IPS-18a (cell line): ENCODE results near the gene STARD10.
"Not testable (repeated sequence)": the region's sequence is repeated elsewhere in the genome, so short reads cannot be mapped to it uniquely, and the experiment has no call there.

ENCODE experiments used
- H3K27ac ChIP-seq: one replicate; pipeline ENCODE4 v1.5.1; 2013; ENCODE audit warnings: low read length
- H3K27me3 ChIP-seq: one replicate; pipeline ENCODE4 v1.6.1; 2013; ENCODE audit warnings: mild to moderate bottlenecking, low read length; ENCODE audit not compliant: control insufficient read depth, insufficient read depth
- H3K36me3 ChIP-seq: one replicate; pipeline ENCODE4 v1.6.1; 2013; ENCODE audit warnings: low read depth, low read length; ENCODE audit not compliant: control insufficient read depth
- H3K4me1 ChIP-seq: one replicate; pipeline ENCODE4 v1.6.1; 2013; ENCODE audit warnings: low read depth, low read length; ENCODE audit not compliant: control insufficient read depth
- H3K4me3 ChIP-seq: one replicate; pipeline ENCODE4 v1.5.1; 2013; ENCODE audit warnings: low read length
- H3K9ac ChIP-seq: one replicate; pipeline ENCODE4 v1.6.1; 2013; ENCODE audit warnings: mild to moderate bottlenecking, low read length, moderate library complexity
- H3K9me3 ChIP-seq: one replicate; pipeline ENCODE4 v1.6.1; 2013; ENCODE audit warnings: low read depth, low read length; ENCODE audit not compliant: control insufficient read depth

The STARD10 gene

DNA sequence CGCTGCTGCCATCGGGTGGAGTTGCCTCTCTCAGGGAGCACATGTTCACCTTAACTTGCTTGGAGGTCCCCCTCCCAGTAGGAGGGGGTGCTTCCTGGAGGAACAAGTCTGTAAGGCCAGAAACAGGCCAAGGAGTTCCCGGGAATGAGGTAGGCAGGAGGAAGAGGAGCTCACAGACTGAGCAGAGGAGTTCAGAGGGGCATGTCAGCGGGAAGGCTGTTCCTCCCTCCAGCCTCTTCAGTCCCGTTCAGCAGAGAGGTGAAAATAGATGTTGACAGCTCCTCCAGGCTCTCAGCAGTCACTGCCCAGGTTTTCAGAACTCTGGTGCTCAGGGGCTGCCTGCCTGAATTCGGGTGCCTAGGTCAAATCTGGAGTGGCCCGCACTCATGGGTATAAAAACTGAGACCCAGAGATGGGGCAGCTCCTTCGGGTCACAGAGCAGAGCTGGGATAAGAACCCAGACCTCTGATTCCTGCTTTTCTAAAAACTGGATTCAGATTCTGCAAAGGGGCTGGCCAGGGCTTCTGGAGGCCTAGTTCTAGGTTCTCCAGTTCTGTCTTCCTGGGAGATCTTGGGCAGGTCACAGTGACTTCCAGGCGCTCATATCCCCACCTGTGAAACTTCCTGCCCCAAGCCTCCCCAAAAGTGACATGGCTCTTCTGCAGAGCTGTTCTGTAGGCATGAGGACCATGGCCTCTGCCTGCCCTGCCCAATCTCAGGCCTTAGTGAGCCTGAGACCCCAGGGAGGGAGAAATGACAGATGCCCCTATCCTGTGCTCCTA is 38.6 kb upstream of the STARD10 start:
- Histone ChIP-seq H3K27ac (no peak overlapping the region), H3K27me3 (no peaks in the 10 kb centered on the region), H3K9me3 (no peaks in the 10 kb centered on the region), H3K4me1 (peaks cover 6% of the 10 kb centered on the region), H3K4me3 (no peak overlapping the region), H3K9ac (no peak overlapping the region), H3K36me3 (no peaks in the 10 kb centered on the region)

GRCh38 chr11:72831521-72832300 is 37.9 kb upstream of the STARD10 start:
- H3K27me3 ChIP-seq, result no peaks in the 10 kb centered on the region
- peaks cover 6% of the 10 kb centered on the region for H3K4me1 ChIP-seq
- H3K9ac ChIP-seq, result no peak overlapping the region
- H3K9me3 ChIP-seq, result no peaks in the 10 kb centered on the region
- H3K4me3 ChIP-seq, result no peak overlapping the region
- no peaks in the 10 kb centered on the region for H3K36me3 ChIP-seq
- H3K27ac ChIP-seq, result no peak overlapping the region

GRCh38 chr11:72829884-72830533 is 36.2 kb upstream of the STARD10 start:
- H3K9ac ChIP-seq, result no peak overlapping the region
- no peaks in the 10 kb centered on the region for H3K9me3 ChIP-seq
- no peaks in the 10 kb centered on the region for H3K27me3 ChIP-seq
- H3K27ac ChIP-seq, result no peak overlapping the region
- no peaks in the 10 kb centered on the region for H3K36me3 ChIP-seq
- H3K4me1 ChIP-seq, result peaks cover 6% of the 10 kb centered on the region
- no peak overlapping the region for H3K4me3 ChIP-seq

DNA sequence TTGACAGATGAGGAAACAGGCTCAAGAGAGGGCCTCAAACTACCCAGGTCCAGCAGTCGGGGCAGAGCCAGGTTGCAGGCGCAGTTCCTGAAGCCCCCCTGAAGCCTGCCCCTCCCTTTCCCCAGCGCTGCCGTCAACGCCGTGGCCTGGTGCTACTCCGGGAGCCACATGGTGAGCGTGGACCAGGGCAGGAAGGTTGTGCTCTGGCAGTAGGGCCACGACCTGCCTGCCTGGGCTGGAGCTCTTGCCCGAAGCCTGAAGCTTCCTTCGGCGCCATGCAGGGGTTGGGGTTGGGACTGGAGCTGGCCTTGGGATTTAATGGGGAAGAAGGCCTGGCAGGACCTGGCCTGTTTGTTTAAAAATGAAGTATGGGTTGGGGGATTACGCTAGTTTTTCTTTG is 35.3 kb upstream of the STARD10 start:
- no peaks in the 10 kb centered on the region for H3K9me3 ChIP-seq
- no peak overlapping the region for H3K9ac ChIP-seq
- no peak overlapping the region for H3K4me3 ChIP-seq
- no peaks in the 10 kb centered on the region for H3K36me3 ChIP-seq
- H3K27me3 ChIP-seq, result no peaks in the 10 kb centered on the region
- H3K27ac ChIP-seq, result no peak overlapping the region
- peaks cover 6% of the 10 kb centered on the region for H3K4me1 ChIP-seq

DNA sequence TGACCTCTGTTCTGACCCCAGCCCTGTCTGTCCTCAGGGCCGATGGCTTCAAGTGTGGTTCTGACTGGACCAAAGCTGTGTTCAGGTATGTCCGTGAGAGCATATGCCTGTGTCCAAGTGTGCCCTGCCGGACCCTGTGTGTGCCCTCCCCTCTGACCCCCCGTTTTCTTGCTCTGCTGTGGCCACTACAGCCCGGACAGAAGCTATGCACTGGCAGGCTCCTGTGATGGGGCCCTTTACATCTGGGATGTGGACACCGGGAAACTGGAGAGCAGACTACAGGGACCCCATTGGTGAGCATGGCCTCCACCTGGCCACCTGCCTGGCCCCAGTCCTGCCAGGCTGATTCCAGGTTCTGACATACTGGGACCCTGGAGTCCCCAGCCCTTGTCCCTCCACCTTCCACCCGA is 34.9 kb upstream of the STARD10 start:
- H3K27ac ChIP-seq, result no peak overlapping the region
- H3K4me3 ChIP-seq, result no peak overlapping the region
- no peaks in the 10 kb centered on the region for H3K27me3 ChIP-seq
- H3K9me3 ChIP-seq, result no peaks in the 10 kb centered on the region
- H3K9ac ChIP-seq, result no peak overlapping the region
- H3K36me3 ChIP-seq, result no peaks in the 10 kb centered on the region
- H3K4me1 ChIP-seq, result peaks cover 6% of the 10 kb centered on the region

- Histone ChIP-seq H3K9me3 (no peaks in the 10 kb centered on the region), H3K9ac (no peak overlapping the region), H3K27me3 (no peaks in the 10 kb centered on the region), H3K36me3 (no peaks in the 10 kb centered on the region), H3K27ac (no peak overlapping the region), H3K4me3 (no peak overlapping the region), H3K4me1 (peaks cover 6% of the 10 kb centered on the region)
Measured at GRCh38 chr11:72828081-72828567, 34.3 kb upstream of the STARD10 start.

GRCh38 chr11:72827656-72828055 is 33.8 kb upstream of the STARD10 start:
- H3K4me3 ChIP-seq, H3K9me3 ChIP-seq, H3K4me1 ChIP-seq, H3K9ac ChIP-seq, H3K27me3 ChIP-seq, H3K36me3 ChIP-seq, H3K27ac ChIP-seq: not testable (repeated sequence)

- Histone ChIP-seq H3K27me3 (no peaks in the 10 kb centered on the region), H3K27ac (no peak overlapping the region), H3K36me3 (no peaks in the 10 kb centered on the region), H3K9ac (no peak overlapping the region), H3K4me1 (peaks cover 5% of the 10 kb centered on the region), H3K4me3 (no peak overlapping the region), H3K9me3 (no peaks in the 10 kb centered on the region)
Measured at GRCh38 chr11:72826942-72827480, 33.2 kb upstream of the STARD10 start.

DNA sequence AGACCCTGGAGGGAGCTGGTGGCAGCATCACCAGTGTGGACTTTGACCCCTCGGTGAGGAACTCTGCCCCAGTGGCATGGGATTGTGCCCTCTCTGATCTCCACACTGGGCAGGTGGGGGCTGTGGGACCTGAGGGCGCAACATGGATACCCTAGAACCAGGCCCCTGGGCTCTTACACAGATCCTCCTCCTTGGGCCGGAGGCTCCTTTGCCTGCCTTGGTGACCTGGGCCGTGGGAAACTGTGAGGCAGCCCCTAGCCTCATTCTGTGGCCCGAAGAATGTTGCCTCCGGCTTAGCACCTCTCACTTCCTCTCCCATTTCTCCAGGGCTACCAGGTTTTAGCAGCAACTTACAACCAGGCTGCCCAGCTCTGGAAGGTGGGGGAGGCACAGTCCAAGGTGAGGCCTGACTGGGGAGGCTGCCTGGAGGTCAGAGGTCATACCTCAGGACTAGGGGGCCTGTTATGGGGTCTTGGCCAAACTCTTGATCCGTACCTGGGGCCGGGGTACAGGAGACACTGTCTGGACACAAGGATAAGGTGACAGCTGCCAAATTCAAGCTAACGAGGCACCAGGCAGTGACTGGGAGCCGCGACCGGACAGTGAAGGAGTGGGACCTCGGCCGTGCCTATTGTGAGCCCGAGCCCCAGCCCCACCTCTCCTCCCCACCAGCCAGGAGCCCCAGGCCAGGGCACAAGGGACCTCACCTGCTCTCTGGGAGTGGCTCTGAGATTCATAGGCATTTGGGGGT is 32.5 kb upstream of the STARD10 start:
- Histone ChIP-seq H3K27me3 (peaks cover under 1% of the 10 kb centered on the region), H3K9me3 (no peaks in the 10 kb centered on the region), H3K36me3 (no peaks in the 10 kb centered on the region), H3K4me1 (no peaks in the 10 kb centered on the region), H3K9ac (no peak overlapping the region), H3K27ac (no peak overlapping the region), H3K4me3 (no peak overlapping the region)

DNA sequence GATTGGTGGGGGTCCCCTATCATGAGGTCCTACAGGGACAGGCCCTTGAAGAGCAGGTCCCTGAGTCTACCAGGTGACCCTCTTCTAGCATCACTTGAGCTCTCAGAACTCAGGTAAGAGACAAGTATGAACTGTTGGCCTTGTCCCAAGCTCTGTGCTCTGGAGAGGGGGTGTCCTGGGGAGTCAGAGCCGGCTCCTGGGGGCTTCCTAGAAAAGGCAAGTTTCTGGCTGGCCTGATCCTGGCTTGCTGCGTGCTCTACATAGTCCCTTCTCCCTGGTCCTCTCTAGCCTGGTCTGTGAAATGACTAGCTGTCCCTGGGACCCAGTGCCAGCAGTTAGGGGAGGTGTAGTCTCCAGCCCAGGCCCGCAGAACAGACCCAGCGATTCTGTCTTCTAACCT is 31.8 kb upstream of the STARD10 start:
- no peaks in the 10 kb centered on the region for H3K36me3 ChIP-seq
- no peak overlapping the region for H3K9ac ChIP-seq
- H3K27me3 ChIP-seq, result peaks cover 8% of the 10 kb centered on the region
- H3K9me3 ChIP-seq, result no peaks in the 10 kb centered on the region
- H3K4me1 ChIP-seq, result peaks cover 4% of the 10 kb centered on the region
- H3K4me3 ChIP-seq, result no peak overlapping the region
- no peak overlapping the region for H3K27ac ChIP-seq
